OCI-LY3 (cell line): ENCODE measurements around the gene TMEM258.

Source experiments
- H2AFZ ChIP-seq: fragments of 200-600, 300-600 bp; shearing (Covaris generic); 2 replicates; pipeline ENCODE4 v1.6.0; 2014; ENCODE audit warnings: antibody characterized with exemption, low read depth, low read length
- H3K27ac ChIP-seq: fragments of 200-600, 300-600 bp; sonication (generic); 2 replicates; pipeline ENCODE4 v1.5.1; 2014; ENCODE audit warnings: mild to moderate bottlenecking, low read length, moderate library complexity, mixed read lengths
- H3K27me3 ChIP-seq: fragments of 200-600, 300-600 bp; sonication (generic); 2 replicates; pipeline ENCODE4 v1.6.1; 2014; ENCODE audit warnings: low read depth, low read length, mixed read lengths
- H3K36me3 ChIP-seq: fragments of 200-600, 300-600 bp; sonication (generic); replicated peaks from 2 replicates; pipeline ENCODE3; 2014; ENCODE audit warnings: low read depth, low read length, mixed read lengths
- H3K4me1 ChIP-seq: fragments of 300-600, 200-600 bp; sonication (generic); 2 replicates; pipeline ENCODE4 v1.6.1; 2014; ENCODE audit warnings: low read length, mixed read lengths
- H3K4me2 ChIP-seq: fragments of 200-600, 300-600 bp; sonication (generic); 2 replicates; pipeline ENCODE4 v1.6.1; 2014; ENCODE audit warnings: low read length, mixed read lengths
- H3K4me3 ChIP-seq: fragments of 300-600, 200-600 bp; sonication (generic); 2 replicates; pipeline ENCODE4 v1.5.1; 2014; ENCODE audit warnings: antibody characterized with exemption, mild to moderate bottlenecking, low read length, moderate library complexity
- H3K79me2 ChIP-seq: fragments of 300-600, 200-600 bp; shearing (Covaris generic); 2 replicates; pipeline ENCODE4 v1.6.1; 2014; ENCODE audit warnings: mild to moderate bottlenecking, low read length, mixed read lengths
- H3K9ac ChIP-seq: fragments of 300-600, 200-600 bp; shearing (Covaris generic); 2 replicates; pipeline ENCODE4 v1.6.0; 2014; ENCODE audit warnings: mild to moderate bottlenecking, low read length, moderate library complexity
- H3K9me3 ChIP-seq: fragments of 200-600, 300-600 bp; shearing (Covaris generic); 2 replicates; pipeline ENCODE4 v1.6.1; 2014; ENCODE audit warnings: low read length, mixed read lengths; ENCODE audit not compliant: insufficient read depth
- H4K20me1 ChIP-seq: fragments of 200-600, 300-600 bp; sonication (generic); 2 replicates; pipeline ENCODE4 v1.6.1; 2016; ENCODE audit warnings: low read length, mixed read lengths; ENCODE audit not compliant: insufficient read depth
- EZH2phosphoT487 ChIP-seq: fragments of 200-600 bp; shearing (Covaris generic); IDR thresholded peaks from 2 replicates; pipeline ENCODE4 v1.6.1; 2018; ENCODE audit warnings: antibody characterized with exemption, mixed run types, low read depth
- TF ChIP-seq, protein P1 (sequence below): fragments of 200-600, 300-600 bp; sonication (generic); IDR thresholded peaks from 2 replicates; pipeline ENCODE4 v1.5.1; 2014; ENCODE audit warnings: antibody characterized with exemption, low read length, low read depth

TMEM258 gene

DNA sequence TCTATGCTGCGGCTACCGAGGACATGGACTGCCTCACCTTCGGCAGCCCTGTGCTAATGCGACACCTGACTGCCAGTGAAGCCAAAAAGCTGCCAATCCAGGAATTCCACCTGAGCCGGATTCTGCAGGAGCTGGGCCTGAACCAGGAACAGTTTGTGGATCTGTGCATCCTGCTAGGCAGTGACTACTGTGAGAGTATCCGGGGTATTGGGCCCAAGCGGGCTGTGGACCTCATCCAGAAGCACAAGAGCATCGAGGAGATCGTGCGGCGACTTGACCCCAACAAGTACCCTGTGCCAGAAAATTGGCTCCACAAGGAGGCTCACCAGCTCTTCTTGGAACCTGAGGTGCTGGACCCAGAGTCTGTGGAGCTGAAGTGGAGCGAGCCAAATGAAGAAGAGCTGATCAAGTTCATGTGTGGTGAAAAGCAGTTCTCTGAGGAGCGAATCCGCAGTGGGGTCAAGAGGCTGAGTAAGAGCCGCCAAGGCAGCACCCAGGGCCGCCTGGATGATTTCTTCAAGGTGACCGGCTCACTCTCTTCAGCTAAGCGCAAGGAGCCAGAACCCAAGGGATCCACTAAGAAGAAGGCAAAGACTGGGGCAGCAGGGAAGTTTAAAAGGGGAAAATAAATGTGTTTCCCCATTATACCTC is 3.6 kb upstream of the TMEM258 start:
- H3K4me2 ChIP-seq, result no peak overlapping the region
- H3K27me3 ChIP-seq, result no peaks in the 10 kb centered on the region
- no peaks in the 10 kb centered on the region for H3K9me3 ChIP-seq
- TF ChIP-seq, protein P1, sequence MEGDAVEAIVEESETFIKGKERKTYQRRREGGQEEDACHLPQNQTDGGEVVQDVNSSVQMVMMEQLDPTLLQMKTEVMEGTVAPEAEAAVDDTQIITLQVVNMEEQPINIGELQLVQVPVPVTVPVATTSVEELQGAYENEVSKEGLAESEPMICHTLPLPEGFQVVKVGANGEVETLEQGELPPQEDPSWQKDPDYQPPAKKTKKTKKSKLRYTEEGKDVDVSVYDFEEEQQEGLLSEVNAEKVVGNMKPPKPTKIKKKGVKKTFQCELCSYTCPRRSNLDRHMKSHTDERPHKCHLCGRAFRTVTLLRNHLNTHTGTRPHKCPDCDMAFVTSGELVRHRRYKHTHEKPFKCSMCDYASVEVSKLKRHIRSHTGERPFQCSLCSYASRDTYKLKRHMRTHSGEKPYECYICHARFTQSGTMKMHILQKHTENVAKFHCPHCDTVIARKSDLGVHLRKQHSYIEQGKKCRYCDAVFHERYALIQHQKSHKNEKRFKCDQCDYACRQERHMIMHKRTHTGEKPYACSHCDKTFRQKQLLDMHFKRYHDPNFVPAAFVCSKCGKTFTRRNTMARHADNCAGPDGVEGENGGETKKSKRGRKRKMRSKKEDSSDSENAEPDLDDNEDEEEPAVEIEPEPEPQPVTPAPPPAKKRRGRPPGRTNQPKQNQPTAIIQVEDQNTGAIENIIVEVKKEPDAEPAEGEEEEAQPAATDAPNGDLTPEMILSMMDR, result no peak
- no peak for TF ChIP-seq EZH2phosphoT487
- peaks cover 50% of the 10 kb centered on the region for H3K36me3 ChIP-seq
- peaks cover 14% of the 10 kb centered on the region; the same call in 1 of the 2 replicates for H4K20me1 ChIP-seq
- no peak overlapping the region for H3K27ac ChIP-seq
- no peak overlapping the region for H2AFZ ChIP-seq
- H3K9ac ChIP-seq, result no peak overlapping the region
- H3K79me2 ChIP-seq, result peaks cover 99% of the 10 kb centered on the region
- no peak overlapping the region for H3K4me3 ChIP-seq
- H3K4me1 ChIP-seq, result peaks cover 41% of the 10 kb centered on the region

DNA sequence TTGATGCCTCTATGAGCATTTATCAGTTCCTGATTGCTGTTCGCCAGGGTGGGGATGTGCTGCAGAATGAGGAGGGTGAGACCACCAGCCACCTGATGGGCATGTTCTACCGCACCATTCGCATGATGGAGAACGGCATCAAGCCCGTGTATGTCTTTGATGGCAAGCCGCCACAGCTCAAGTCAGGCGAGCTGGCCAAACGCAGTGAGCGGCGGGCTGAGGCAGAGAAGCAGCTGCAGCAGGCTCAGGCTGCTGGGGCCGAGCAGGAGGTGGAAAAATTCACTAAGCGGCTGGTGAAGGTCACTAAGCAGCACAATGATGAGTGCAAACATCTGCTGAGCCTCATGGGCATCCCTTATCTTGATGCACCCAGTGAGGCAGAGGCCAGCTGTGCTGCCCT is 3.1 kb upstream of the TMEM258 start:
- TF ChIP-seq, protein P1, result no peak
- TF ChIP-seq EZH2phosphoT487, result no peak

DNA sequence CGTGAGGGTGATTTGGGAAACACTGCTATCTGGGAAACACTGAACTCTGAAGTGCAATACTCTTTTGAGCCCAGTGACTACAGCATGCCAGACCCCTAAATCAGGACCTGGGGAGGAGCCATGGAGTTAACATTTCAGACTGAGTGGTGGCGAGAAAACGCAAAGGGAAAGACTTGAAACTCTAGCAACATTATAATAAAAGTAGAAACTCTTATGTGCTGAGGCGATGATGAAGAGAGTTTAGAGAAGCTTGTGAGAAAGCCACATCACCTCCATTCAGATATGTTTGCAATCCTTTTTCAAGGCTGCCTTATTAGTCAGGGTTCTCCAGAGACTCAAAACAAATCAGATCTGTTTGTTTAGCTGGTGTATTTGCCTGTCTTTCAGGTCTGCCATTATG is 2.2 kb upstream of the TMEM258 start:
- peaks cover 99% of the 10 kb centered on the region for H3K79me2 ChIP-seq
- no peak overlapping the region for H3K4me3 ChIP-seq
- H3K9me3 ChIP-seq, result no peaks in the 10 kb centered on the region
- peaks cover 49% of the 10 kb centered on the region for H3K36me3 ChIP-seq
- H3K4me1 ChIP-seq, result peaks cover 43% of the 10 kb centered on the region
- no peak for TF ChIP-seq EZH2phosphoT487
- TF ChIP-seq, protein P1, result no peak
- H3K9ac ChIP-seq, result no peak overlapping the region
- H2AFZ ChIP-seq, result no peak overlapping the region
- H3K4me2 ChIP-seq, result peak overlapping the region; percentile 22
- no peaks in the 10 kb centered on the region for H3K27me3 ChIP-seq
- no peak overlapping the region for H3K27ac ChIP-seq
- peaks cover 11% of the 10 kb centered on the region; the same call in 1 of the 2 replicates for H4K20me1 ChIP-seq

More for the DNA sequence above, 3.1 kb upstream of the TMEM258 start:
- H3K36me3 ChIP-seq, result peaks cover 48% of the 10 kb centered on the region
- H3K79me2 ChIP-seq, result peaks cover 99% of the 10 kb centered on the region
- no peak overlapping the region for H3K4me3 ChIP-seq
- H3K27ac ChIP-seq, result no peak overlapping the region
- H3K9me3 ChIP-seq, result no peaks in the 10 kb centered on the region
- H4K20me1 ChIP-seq, result peaks cover 14% of the 10 kb centered on the region; the same call in 1 of the 2 replicates
- peaks cover 45% of the 10 kb centered on the region for H3K4me1 ChIP-seq
- no peak overlapping the region for H3K4me2 ChIP-seq
- H2AFZ ChIP-seq, result no peak overlapping the region
- no peaks in the 10 kb centered on the region for H3K27me3 ChIP-seq
- H3K9ac ChIP-seq, result no peak overlapping the region

DNA sequence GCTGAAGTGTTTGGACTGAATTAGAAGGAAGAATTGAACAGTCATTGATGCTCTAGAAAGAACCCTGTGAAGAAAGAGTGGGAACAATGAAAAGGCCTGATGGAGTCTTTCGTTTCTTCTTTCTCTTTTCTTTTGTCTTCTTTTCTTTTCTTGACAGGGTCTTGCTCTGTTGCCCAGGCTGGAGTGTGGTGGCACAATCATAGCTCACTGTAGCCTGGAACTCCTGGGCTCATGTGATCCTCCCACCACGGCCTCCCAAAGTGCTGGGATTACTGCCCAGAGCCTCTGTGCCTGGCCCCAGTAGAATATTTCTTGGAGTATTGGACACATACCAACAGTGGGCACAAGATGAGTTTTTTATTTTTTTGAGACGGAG is 1.4 kb upstream of the TMEM258 start:
- peak overlapping the region; percentile 83; the same call in 1 of the 2 replicates for H3K27ac ChIP-seq
- H3K79me2 ChIP-seq, result peaks cover 98% of the 10 kb centered on the region
- H3K27me3 ChIP-seq, result no peaks in the 10 kb centered on the region
- H3K4me2 ChIP-seq, result peak overlapping the region; percentile 77
- peaks cover 51% of the 10 kb centered on the region for H3K36me3 ChIP-seq
- H3K9ac ChIP-seq, result peak overlapping the region; percentile 99
- no peaks in the 10 kb centered on the region for H3K9me3 ChIP-seq
- peaks cover 8% of the 10 kb centered on the region; the same call in 1 of the 2 replicates for H4K20me1 ChIP-seq
- peaks cover 35% of the 10 kb centered on the region for H3K4me1 ChIP-seq
- H3K4me3 ChIP-seq, result peak overlapping the region; percentile 90
- H2AFZ ChIP-seq, result no peak overlapping the region
- TF ChIP-seq, protein P1, result no peak
- TF ChIP-seq EZH2phosphoT487, result no peak
